ENCODE data around the gene RETREG1.
"Not testable (repeated sequence)": the region's sequence is repeated elsewhere in the genome, so short reads cannot be mapped to it uniquely, and the experiment has no call there.

RETREG1 gene

GRCh38 chr5:16648739-16649138, 31.9 kb upstream of the RETREG1 start:
- H3K4me1 ChIP-seq (ENCODE audit: control insufficient read depth, insufficient read depth, low read length); H3K36me3 ChIP-seq (ENCODE audit: control insufficient read depth, insufficient read depth, low read length); H3K9ac ChIP-seq (ENCODE audit: low read length); H3K27ac ChIP-seq (ENCODE audit: low read depth, low read length); H3K27me3 ChIP-seq (ENCODE audit: control insufficient read depth, insufficient read depth, low read length); H3K4me3 ChIP-seq (ENCODE audit: low read depth, low read length): not testable (repeated sequence)
- H3K9me3 ChIP-seq (ENCODE audit: control insufficient read depth, insufficient read depth, low read depth, low read length), result peaks cover 10% of the 10 kb centered on the region

- no peak overlapping the region for H3K9ac ChIP-seq (ENCODE audit: low read length)
- peaks cover 5% of the 10 kb centered on the region; the same call in 1 of the 2 replicates for H3K9me3 ChIP-seq (ENCODE audit: control insufficient read depth, insufficient read depth, low read depth, low read length)
- H3K27ac ChIP-seq (ENCODE audit: low read depth, low read length), result no peak overlapping the region
- no peaks in the 10 kb centered on the region for H3K4me1 ChIP-seq (ENCODE audit: control insufficient read depth, insufficient read depth, low read length)
- no peaks in the 10 kb centered on the region for H3K36me3 ChIP-seq (ENCODE audit: control insufficient read depth, insufficient read depth, low read length)
- no peak overlapping the region for H3K4me3 ChIP-seq (ENCODE audit: low read depth, low read length)
- no peaks in the 10 kb centered on the region for H3K27me3 ChIP-seq (ENCODE audit: control insufficient read depth, insufficient read depth, low read length)
Observed at GRCh38 chr5:16644301-16644889, 27.6 kb upstream of the RETREG1 start.

GRCh38 chr5:16642867-16643266, 26.1 kb upstream of the RETREG1 start:
- Histone ChIP-seq H3K36me3 (ENCODE audit: control insufficient read depth, insufficient read depth, low read length) (no peaks in the 10 kb centered on the region), H3K4me1 (ENCODE audit: control insufficient read depth, insufficient read depth, low read length) (no peaks in the 10 kb centered on the region), H3K27me3 (ENCODE audit: control insufficient read depth, insufficient read depth, low read length) (no peaks in the 10 kb centered on the region), H3K27ac (ENCODE audit: low read depth, low read length) (no peak overlapping the region), H3K9me3 (ENCODE audit: control insufficient read depth, insufficient read depth, low read depth, low read length) (peaks cover 7% of the 10 kb centered on the region), H3K9ac (ENCODE audit: low read length) (no peak overlapping the region), H3K4me3 (ENCODE audit: low read depth, low read length) (no peak overlapping the region)

DNA sequence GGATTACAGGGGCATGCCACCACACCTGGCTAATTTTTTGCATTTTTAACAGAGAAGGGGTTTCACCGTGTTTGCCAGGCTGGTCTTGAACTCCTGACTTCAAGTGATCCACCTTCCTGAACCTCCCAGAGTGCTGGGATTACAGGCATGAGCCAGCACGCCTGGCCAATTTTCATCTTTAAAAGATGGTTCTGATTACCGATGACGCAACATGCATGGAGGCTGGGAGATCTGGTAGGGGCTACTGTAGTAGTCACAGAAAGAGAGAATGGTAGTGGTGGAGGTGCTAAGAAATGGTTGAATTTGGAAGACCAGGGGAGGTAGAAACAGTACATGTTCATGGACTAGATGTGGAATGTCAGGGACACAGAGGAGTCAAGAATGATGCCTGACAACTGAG, 22.4 kb upstream of the RETREG1 start:
- H3K9me3 ChIP-seq (ENCODE audit: control insufficient read depth, insufficient read depth, low read depth, low read length), result peaks cover 7% of the 10 kb centered on the region
- H3K36me3 ChIP-seq (ENCODE audit: control insufficient read depth, insufficient read depth, low read length), result no peaks in the 10 kb centered on the region
- H3K9ac ChIP-seq (ENCODE audit: low read length), result no peak overlapping the region
- no peaks in the 10 kb centered on the region for H3K4me1 ChIP-seq (ENCODE audit: control insufficient read depth, insufficient read depth, low read length)
- H3K27me3 ChIP-seq (ENCODE audit: control insufficient read depth, insufficient read depth, low read length), result no peaks in the 10 kb centered on the region
- H3K27ac ChIP-seq (ENCODE audit: low read depth, low read length), result no peak overlapping the region
- no peak overlapping the region for H3K4me3 ChIP-seq (ENCODE audit: low read depth, low read length)

- H3K9me3 ChIP-seq (ENCODE audit: control insufficient read depth, insufficient read depth, low read depth, low read length), result no peaks in the 10 kb centered on the region
Observed at GRCh38 chr5:16628376-16628775, 11.6 kb upstream of the RETREG1 start.

GRCh38 chr5:16626696-16627264, 10.0 kb upstream of the RETREG1 start:
- H3K27me3 ChIP-seq (ENCODE audit: control insufficient read depth, insufficient read depth, low read length), result peaks cover 3% of the 10 kb centered on the region; the same call in 1 of the 2 replicates
- H3K4me1 ChIP-seq (ENCODE audit: control insufficient read depth, insufficient read depth, low read length), result 0 out of 2 replicates have a peak, but pooled peaks cover under 1% of the 10 kb centered on the region
- no peak overlapping the region for H3K27ac ChIP-seq (ENCODE audit: low read depth, low read length)
- no peak overlapping the region for H3K4me3 ChIP-seq (ENCODE audit: low read depth, low read length)
- no peak overlapping the region for H3K9ac ChIP-seq (ENCODE audit: low read length)
- no peaks in the 10 kb centered on the region for H3K9me3 ChIP-seq (ENCODE audit: control insufficient read depth, insufficient read depth, low read depth, low read length)
- H3K36me3 ChIP-seq (ENCODE audit: control insufficient read depth, insufficient read depth, low read length), result no peaks in the 10 kb centered on the region

More at GRCh38 chr5:16628376-16628775, 11.6 kb upstream of the RETREG1 start:
- H3K27ac ChIP-seq (ENCODE audit: low read depth, low read length), result no peak overlapping the region
- H3K36me3 ChIP-seq (ENCODE audit: control insufficient read depth, insufficient read depth, low read length), result no peaks in the 10 kb centered on the region
- peaks cover 3% of the 10 kb centered on the region; the same call in 1 of the 2 replicates for H3K27me3 ChIP-seq (ENCODE audit: control insufficient read depth, insufficient read depth, low read length)
- no peak overlapping the region for H3K9ac ChIP-seq (ENCODE audit: low read length)
- no peak overlapping the region for H3K4me3 ChIP-seq (ENCODE audit: low read depth, low read length)
- 0 out of 2 replicates have a peak, but pooled peaks cover 4% of the 10 kb centered on the region for H3K4me1 ChIP-seq (ENCODE audit: control insufficient read depth, insufficient read depth, low read length)

DNA sequence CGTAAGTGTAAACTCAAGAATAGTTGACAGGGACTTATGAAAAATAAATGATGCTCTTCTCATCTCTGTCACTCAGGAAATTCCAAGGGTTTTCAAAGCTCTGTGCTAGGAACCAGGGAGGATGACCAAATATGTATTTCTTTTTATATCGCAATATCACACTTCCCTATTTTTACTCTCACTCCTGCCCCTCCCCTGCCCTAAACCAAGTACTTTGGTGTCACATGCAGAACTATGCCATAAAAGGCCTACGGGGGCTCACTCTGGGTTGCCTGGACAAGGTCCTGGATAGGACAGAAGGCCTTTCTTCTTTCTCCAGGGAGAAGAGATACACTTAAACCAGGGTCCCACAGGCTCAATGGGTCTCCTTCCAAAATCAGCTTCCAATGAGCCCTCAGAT, 8.3 kb upstream of the RETREG1 start:
- Histone ChIP-seq H3K27ac (ENCODE audit: low read depth, low read length) (no peak overlapping the region), H3K27me3 (ENCODE audit: control insufficient read depth, insufficient read depth, low read length) (peaks cover 3% of the 10 kb centered on the region; the same call in 1 of the 2 replicates), H3K4me3 (ENCODE audit: low read depth, low read length) (no peak overlapping the region), H3K4me1 (ENCODE audit: control insufficient read depth, insufficient read depth, low read length) (no peaks in the 10 kb centered on the region), H3K9ac (ENCODE audit: low read length) (no peak overlapping the region), H3K9me3 (ENCODE audit: control insufficient read depth, insufficient read depth, low read depth, low read length) (no peaks in the 10 kb centered on the region), H3K36me3 (ENCODE audit: control insufficient read depth, insufficient read depth, low read length) (no peaks in the 10 kb centered on the region)

DNA sequence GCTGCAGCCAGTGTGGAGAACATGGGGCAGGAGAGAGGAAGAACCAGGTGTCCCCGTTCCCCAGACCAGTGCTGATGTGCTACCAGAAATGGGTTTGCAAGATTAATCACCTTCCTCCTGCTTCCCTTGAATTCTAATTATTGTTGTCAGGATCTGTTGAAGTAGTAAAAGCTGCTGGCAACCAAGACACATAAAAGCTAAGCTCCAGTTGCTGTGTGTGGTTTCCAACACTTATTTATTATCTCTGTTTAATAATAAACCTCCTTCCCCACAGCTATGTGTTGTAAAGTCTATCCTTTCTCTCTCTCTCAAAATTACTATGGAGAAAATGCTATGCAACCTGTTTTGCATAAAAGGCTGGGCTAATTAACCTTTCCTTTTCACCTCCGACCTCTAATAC, 2.3 kb upstream of the RETREG1 start:
- Histone ChIP-seq H3K9me3 (ENCODE audit: control insufficient read depth, insufficient read depth, low read depth, low read length) (no peaks in the 10 kb centered on the region), H3K9ac (ENCODE audit: low read length) (no peak overlapping the region)

DNA sequence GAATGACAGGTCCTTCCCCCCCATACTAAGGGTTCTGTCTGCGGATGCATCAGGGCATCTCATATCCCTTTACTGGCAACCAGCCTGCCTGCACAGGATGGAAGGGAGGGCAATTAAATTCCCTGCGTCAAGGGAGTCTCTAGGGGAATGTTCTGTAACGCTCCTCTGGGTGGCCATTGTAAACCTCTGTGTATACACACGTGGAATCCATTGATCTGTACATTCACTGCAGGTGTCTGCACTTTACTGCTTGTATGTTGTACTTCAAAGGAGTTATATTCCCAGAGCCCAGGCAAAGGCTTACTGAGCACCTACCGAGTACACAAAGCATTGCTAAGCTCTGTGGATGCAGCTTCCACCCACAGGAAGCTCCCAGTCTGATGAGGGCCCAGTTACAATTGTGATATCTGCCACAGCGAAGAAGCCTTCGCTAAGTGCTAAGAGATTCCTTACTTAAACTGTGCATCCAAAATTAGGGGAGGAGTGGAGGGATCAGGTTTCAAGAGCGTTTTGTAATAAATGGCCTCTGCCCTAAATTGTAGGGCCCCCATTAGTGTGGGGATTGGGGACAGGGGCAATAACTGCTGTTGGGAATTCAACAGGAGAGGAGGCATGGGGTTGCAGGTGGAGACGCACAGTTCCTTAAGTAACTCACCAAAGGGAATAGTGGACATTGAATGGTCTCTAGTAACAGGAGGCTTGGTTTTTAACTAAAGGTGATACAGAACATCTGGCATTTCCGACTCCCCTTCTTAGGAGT, 1.5 kb upstream of the RETREG1 start:
- Histone ChIP-seq H3K27me3 (ENCODE audit: control insufficient read depth, insufficient read depth, low read length) (peaks cover 52% of the 10 kb centered on the region), H3K9me3 (ENCODE audit: control insufficient read depth, insufficient read depth, low read depth, low read length) (no peaks in the 10 kb centered on the region), H3K36me3 (ENCODE audit: control insufficient read depth, insufficient read depth, low read length) (no peaks in the 10 kb centered on the region), H3K4me3 (ENCODE audit: low read depth, low read length) (no peak overlapping the region), H3K9ac (ENCODE audit: low read length) (no peak overlapping the region), H3K27ac (ENCODE audit: low read depth, low read length) (no peak overlapping the region), H3K4me1 (ENCODE audit: control insufficient read depth, insufficient read depth, low read length) (peaks cover 23% of the 10 kb centered on the region)

More for the DNA sequence above, 2.3 kb upstream of the RETREG1 start:
- Histone ChIP-seq H3K36me3 (ENCODE audit: control insufficient read depth, insufficient read depth, low read length) (no peaks in the 10 kb centered on the region), H3K27ac (ENCODE audit: low read depth, low read length) (no peak overlapping the region), H3K27me3 (ENCODE audit: control insufficient read depth, insufficient read depth, low read length) (peaks cover 52% of the 10 kb centered on the region), H3K4me3 (ENCODE audit: low read depth, low read length) (no peak overlapping the region), H3K4me1 (ENCODE audit: control insufficient read depth, insufficient read depth, low read length) (peaks cover 23% of the 10 kb centered on the region)

DNA sequence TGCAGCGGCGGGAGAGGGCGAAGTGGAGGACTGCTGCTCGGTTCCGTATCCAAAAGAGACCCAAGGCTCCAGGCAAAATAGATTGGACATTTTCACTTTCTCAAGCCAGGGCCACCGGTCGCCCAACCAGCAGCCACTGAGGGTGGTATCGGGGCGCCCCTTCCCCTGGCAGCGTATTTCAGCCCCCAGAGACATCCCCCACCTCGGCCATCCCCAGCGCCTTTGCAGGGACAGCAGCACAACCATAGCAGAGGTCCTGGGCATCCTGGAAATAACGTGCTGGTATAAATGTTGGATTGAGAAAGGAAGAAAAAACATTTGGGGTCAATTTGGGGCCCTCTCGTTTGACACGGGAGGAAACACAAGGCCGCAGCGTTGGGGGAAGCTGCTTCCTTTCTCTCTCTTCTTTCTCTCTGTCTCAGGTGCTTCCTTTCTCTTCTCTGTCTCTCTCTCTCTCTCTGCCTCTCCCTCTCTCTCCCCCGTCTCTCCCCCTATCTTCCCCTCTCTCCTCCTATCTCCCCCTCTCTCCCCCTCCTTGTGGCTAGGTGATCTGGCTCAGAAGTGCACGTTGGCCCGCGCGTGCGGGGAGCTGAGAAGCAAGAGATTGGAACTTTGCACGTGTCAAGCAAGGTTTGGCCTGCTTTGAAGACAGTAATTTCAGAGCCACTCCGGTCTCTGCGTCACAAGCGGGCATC, 624 bp upstream of the RETREG1 start:
- H3K36me3 ChIP-seq (ENCODE audit: control insufficient read depth, insufficient read depth, low read length), result no peaks in the 10 kb centered on the region
- no peaks in the 10 kb centered on the region for H3K9me3 ChIP-seq (ENCODE audit: control insufficient read depth, insufficient read depth, low read depth, low read length)
- no peak overlapping the region for H3K27ac ChIP-seq (ENCODE audit: low read depth, low read length)
- H3K9ac ChIP-seq (ENCODE audit: low read length), result peak overlapping the region; percentile 42
- H3K4me1 ChIP-seq (ENCODE audit: control insufficient read depth, insufficient read depth, low read length), result peaks cover 23% of the 10 kb centered on the region
- H3K4me3 ChIP-seq (ENCODE audit: low read depth, low read length), result peak overlapping the region; percentile 70
- peaks cover 52% of the 10 kb centered on the region for H3K27me3 ChIP-seq (ENCODE audit: control insufficient read depth, insufficient read depth, low read length)
